22Rv1 (cell line): Measurements from ENCODE around the gene DENND1A.

Experiments
- H3K27ac ChIP-seq: fragments of 450-650 bp; 2 replicates; pipeline ENCODE4 v1.5.1; 2017
- CTCF ChIP-seq: fragments of 450-650 bp; IDR thresholded peaks from 2 replicates; pipeline ENCODE4 v1.5.1; 2017; ENCODE audit warnings: mild to moderate bottlenecking
- ZFX ChIP-seq: fragments of 450-650 bp; IDR thresholded peaks from 2 replicates; pipeline ENCODE4 v1.6.1; 2017; ENCODE audit warnings: antibody characterized with exemption, borderline replicate concordance

Gene DENND1A

GRCh38 chr9:123375469-123376132 is 554.3 kb downstream of the DENND1A start:
- no peak for TF ChIP-seq ZFX
- no peak for TF ChIP-seq CTCF
- no peak overlapping the region for H3K27ac ChIP-seq

- TF ChIP-seq ZFX (no peak), CTCF (no peak; the same call in 1 of the 2 replicates)
- no peak overlapping the region for H3K27ac ChIP-seq
Measured at GRCh38 chr9:123373946-123374345, 556.0 kb downstream of the DENND1A start.

DNA sequence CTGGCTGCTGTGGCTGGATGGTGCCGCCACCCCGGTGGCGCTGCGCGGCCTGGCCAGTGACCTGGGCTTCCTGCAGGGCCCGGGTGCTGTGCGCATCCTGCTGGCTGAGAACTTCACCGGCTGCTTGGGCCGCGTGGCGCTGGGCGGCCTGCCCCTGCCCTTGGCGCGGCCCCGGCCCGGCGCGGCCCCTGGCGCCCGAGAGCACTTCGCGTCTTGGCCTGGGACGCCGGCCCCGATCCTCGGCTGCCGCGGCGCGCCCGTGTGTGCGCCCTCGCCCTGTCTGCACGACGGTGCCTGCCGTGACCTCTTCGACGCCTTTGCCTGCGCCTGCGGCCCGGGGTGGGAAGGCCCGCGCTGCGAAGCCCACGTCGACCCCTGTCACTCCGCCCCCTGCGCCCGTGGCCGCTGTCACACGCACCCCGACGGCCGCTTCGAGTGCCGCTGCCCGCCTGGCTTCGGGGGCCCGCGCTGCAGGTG is 556.4 kb downstream of the DENND1A start:
- no peak overlapping the region for H3K27ac ChIP-seq
- TF ChIP-seq CTCF (no peak; the same call in 1 of the 2 replicates), ZFX (no peak)

DNA sequence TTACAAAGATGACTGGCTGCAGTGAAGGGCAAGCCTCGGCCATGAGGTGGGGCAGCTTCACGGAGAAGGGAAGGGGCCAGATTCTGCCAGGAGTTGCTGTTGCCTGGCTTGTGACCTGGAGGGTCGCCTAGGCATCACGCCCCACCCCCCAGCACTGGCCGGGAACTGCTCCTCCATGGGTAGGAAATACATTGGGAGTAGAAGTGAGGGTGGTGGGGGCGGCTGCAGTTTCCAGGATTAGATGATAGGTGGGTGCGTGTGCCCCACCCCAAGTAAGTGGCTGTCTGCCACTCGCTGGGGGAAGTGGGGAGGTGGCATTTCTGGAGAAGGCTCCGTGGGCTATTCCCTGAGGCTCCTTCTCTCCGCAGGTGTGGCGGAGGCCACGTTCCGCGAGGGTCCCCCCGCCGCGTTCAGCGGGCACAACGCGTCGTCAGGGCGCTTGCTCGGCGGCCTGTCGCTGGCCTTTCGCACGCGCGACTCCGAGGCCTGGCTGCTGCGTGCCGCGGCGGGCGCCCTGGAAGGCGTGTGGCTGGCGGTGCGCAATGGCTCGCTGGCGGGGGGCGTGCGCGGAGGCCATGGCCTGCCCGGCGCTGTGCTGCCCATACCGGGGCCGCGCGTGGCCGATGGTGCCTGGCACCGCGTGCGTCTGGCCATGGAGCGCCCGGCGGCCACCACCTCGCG is 557.0 kb downstream of the DENND1A start:
- H3K27ac ChIP-seq, result no peak overlapping the region
- TF ChIP-seq ZFX (no peak), CTCF (no peak)

DNA sequence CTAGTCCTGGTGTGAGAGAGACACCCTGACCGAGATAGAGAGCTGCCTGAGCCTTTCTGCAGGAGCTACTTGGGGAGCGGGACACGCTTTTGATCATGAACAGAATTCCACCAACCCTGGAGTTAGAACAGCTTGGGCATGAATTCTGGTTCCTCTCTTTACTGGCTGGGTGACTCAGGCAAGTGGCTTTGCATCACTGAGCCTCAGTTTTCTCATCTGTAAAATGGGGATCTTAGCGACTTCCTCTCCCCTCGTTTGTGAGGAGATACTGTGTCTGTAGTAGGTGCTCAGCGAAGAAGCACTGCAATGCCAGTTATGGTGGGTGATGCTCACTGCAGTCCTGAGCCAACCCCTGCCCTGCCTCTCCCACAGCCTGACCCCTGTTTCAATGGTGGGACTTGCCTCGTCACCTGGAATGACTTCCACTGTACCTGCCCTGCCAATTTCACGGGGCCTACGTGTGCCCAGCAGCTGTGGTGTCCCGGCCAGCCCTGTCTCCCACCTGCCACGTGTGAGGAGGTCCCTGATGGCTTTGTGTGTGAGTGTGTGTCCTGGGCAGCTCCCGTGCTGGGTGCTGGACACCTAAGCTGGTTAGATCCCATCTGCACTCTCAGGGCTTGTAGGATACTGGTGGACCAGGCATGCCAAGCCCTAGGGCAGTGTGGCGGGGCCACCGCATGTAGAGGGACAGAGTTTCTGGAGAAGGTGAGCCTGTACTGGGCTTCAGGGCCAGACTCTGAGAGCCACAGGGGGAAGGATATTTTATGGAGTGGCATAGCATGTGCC is 557.9 kb downstream of the DENND1A start:
- TF ChIP-seq ZFX (no peak), CTCF (no peak)
- H3K27ac ChIP-seq, result no peak overlapping the region

- H3K27ac ChIP-seq, result no peak overlapping the region
- TF ChIP-seq ZFX, result no peak
- no peak for TF ChIP-seq CTCF
Measured at GRCh38 chr9:123371228-123371584, 558.7 kb downstream of the DENND1A start.
